NCI-H1930 (cell line): ENCODE measurements around the gene PAAF1.

Experiments
- DNase-seq, 2 experiments: peaks; one replicate each; lab custom pipeline; 2025; lab: John Stamatoyannopoulos, UW

PAAF1 gene

DNA sequence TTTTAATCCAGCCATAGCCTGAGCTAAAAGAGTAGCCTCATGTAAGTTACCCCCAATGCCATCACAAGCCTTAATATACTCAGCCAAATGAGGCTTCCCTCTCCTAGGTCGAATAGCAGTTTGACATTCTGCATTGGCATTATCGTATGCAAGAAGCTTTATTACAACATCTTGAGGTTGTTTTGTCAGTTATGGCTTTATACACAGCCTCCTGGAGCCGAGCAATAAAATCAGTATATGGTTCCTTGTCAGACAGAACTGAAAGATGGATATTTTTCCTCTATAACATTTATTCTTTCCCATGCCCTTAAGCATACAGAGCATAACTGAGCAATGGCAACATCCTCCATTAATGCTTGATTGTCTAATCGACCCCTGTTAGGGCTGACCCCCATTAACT, 68.6 kb downstream of the PAAF1 start:
- no peak for DNase-seq

DNA sequence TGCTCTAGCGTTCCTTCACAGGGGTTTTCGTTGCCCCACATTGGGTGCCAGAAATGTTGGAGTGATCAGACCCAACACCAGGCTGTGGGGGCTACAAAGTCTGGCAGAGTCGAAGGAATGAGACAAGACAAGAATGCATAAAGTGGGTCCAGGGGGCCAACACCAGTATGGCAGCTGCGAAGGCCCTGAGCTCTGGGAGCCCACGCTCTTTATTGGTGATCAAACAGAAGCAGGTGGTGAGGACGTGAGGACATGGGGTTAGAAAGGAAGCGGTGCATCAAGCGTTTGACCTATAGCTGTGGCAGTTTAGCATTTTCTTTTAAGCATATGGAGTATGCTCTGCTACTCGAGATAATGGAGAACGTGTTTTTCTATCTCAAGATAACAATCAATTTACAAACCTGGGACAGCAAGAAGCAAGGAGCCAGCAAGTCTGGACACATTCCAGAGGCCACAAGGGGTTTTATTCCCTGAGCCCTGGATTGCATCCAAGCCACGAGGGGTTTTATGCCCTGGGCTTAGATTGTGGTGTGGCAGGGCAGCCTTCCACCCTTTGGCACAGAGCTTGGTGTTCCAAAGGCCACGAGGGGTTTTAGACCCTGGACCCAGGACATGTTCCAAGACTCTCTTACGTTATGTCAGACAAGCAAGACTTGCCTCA, 70.1 kb downstream of the PAAF1 start:
- DNase-seq: no peak

GRCh38 chr11:73949246-73949645, 72.4 kb downstream of the PAAF1 start:
- DNase-seq: no peak

DNA sequence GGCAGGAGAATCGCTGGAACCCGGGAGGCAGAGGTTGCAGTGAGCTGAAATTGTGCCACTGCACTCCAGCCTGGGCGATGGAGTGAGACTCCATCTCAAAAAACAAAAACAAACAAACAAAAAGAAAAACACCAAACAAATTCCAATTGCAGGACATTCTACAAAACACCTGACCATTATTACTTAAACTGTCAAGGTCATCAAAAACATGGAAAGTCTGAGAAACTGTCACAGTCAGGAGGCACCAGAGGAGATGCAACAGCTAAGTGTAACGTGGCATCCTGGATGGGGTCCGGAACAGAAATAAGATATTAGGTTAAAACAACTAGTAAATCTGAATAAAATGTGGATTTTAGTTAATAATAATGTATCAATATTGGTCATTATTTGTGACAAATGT, 73.1 kb downstream of the PAAF1 start:
- DNase-seq: no peak

DNA sequence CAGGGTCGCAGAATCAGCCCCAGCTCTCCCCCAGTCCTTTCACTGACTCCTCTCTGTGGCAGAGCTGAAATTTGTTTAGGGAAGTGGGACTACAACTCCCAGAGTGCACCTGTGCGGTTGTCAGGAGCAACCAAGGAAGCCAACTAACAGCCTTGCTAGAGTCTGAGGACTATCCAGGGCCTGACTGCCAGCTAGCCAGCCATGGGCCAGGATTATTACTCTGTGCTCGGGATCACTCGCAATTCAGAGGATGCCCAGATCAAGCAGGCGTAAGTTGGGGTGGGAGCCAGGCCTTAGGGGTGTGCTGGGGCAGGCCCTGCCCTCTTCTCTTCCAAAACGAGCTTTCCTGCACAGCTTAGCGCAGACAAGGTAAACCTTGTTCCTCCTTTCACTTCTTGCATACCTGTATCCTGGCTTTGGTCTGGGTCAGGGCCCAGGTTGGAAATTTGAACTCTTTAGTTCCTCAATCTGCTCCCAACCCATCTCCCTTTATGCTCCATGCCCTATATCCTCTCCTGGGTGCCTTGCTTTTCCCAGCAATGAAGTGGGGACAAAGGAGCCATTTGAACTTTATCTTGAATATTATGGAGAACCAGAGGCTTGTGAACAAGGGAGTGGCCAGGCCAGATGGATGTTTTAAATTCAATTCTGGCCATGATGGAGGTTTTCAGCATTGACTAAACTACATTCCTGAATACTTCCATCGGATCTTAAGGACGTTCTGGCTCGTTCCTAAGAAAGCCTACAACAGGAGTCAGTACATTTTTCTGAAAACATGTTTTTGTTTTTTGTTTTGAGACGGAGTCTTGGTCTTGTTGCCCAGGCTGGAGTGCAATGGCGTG, 74.3 kb downstream of the PAAF1 start, which contains the start of gene DNAJB13:
Gene DNAJB13 (plus strand): TSS at position 158 of the 842 bp plus-strand sequence. CDS start 44 bp downstream, at position 202.
- DNase-seq: no peak

DNA sequence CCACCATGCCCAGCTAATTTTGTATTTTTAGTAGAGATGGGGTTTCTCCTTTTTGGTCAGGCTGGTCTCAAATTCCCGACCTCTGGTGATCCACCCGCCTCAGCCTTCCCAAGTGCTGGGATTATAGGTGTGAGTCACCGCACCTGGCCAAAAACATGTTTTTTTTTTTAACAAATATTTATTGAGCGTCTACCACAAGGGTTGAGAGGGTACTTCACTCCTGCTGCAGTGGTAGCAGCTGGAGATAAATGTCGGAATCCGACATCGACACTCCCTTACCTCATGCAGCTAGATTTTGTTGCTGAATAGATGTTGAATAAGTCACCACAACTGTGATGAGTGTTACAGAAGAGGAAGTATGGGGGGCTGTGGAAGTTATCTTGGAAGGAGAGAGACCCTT, 75.0 kb downstream of the PAAF1 start:
- DNase-seq: no peak

- no peak for DNase-seq
Observed at GRCh38 chr11:73956876-73957653, 80.3 kb downstream of the PAAF1 start.

GRCh38 chr11:73957654-73958361, 81.0 kb downstream of the PAAF1 start:
- no peak for DNase-seq

DNA sequence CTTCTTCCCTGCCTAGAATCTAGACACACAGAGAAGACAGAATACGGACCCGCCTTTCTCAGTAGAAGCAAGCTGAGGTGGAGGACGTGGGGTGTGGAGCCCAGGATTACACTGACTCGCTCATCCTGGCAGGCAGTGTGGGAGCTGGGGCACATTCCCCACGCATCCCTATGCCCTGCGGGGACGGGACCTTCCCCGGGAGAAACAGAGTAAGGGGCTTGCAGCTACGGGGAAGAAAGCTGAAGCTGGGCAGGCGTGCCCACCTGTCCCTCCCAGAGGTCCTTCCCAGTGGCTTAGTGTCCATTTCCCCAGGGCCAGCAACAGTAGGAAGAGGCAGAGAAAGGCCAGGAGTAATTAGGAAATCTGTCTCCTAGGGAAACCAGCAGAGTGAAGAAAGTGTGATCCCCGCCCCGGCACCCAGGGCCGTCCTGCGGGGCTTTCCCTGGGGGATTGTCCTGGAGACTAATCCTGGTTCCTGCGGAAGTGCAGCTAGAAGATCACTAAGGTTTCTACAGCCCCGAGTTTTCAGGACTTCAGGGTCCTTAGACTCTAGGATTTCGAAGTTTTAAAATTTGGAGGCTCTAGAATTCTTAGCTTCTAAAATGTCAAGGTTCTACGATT, 81.8 kb downstream of the PAAF1 start:
- DNase-seq: no peak

- DNase-seq: no peak
Observed at GRCh38 chr11:73961321-73961720, 84.5 kb downstream of the PAAF1 start.

- DNase-seq: no peak
Observed at GRCh38 chr11:73962101-73962705, 85.4 kb downstream of the PAAF1 start.

DNA sequence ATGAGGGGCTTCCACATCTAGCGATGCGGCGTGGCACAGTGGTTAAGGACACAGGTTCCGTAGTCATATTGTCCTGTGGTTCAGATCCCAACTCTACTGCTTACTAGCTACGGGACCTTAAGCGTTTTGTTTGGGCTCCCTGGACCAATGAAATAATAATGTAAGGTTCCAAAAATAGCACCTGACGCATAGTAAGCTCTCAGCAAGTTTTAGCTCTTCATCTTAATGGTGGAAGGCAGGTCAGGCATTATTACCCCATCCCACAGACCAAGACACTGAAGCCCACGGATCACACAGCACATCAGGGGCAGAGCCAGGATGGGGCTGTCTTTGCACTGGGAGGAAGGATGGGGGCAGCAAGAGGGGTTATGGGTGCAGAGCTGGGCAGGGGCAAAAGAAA, 87.1 kb downstream of the PAAF1 start:
- no peak for DNase-seq

GRCh38 chr11:73965076-73965763, 88.4 kb downstream of the PAAF1 start:
- DNase-seq: no peak

GRCh38 chr11:73965764-73966121, 88.9 kb downstream of the PAAF1 start:
- DNase-seq: no peak

DNA sequence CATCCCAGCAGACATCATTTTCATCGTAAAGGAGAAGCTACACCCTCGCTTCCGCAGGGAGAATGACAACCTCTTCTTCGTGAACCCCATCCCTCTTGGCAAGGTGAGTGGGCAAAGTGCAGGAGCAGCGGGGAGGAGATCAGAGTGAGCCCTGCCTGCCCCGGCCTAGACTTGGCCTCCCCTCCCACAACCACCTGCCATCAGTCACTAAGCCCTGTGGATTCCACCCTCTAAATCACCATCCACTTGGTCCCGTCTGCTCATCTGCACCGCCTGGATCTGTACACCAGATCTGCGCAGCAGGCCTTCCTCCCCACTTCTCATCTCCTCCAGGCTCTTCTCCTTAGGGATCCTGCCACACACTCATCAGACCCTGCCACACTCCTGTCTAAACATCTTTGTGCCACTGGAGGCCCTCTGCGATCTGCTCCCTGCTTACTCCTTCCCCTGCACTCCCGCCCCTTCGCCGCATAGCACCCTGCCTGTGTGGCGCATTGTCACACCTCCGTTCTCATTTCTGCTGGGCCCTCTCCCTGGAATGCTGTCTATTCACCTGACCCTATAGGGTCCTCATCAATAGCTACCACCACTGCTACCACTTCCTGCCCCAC, 91.7 kb downstream of the PAAF1 start:
- no peak for DNase-seq

DNA sequence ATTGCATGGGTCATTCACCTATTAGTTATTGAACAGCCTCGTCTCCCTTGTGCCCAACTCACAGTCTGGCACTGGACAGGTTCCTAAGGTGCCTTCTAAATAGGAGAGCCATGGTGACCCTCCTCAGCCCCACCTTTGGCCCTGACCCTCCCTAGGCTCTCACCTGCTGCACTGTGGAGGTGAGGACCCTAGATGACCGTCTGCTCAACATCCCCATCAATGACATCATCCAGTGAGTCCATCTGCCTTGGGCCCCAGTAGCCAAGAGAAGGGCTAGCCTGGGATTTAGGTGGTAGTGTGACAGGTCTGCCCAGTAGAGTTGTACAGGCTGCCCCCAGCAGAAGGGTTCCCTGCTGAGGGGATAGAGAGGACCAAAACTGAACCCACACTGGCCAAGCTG, 92.3 kb downstream of the PAAF1 start:
- DNase-seq: no peak

GRCh38 chr11:73969991-73970800, 93.4 kb downstream of the PAAF1 start:
- no peak for DNase-seq

- DNase-seq: no peak
Observed at GRCh38 chr11:73971175-73971719, 94.4 kb downstream of the PAAF1 start.

GRCh38 chr11:73972187-73972586, 95.4 kb downstream of the PAAF1 start:
- DNase-seq: no peak
